ENCODE results near the gene R3HDM4. TPM values are rescaled to one million over a fixed set of nuclear protein-coding genes. Genes with fewer than 3 reads are reported as not detected.

Gene R3HDM4
- total RNA-seq, 4 donors from 2014 or later: 5.3 to 38.2 (median 21.2) TPM

DNA sequence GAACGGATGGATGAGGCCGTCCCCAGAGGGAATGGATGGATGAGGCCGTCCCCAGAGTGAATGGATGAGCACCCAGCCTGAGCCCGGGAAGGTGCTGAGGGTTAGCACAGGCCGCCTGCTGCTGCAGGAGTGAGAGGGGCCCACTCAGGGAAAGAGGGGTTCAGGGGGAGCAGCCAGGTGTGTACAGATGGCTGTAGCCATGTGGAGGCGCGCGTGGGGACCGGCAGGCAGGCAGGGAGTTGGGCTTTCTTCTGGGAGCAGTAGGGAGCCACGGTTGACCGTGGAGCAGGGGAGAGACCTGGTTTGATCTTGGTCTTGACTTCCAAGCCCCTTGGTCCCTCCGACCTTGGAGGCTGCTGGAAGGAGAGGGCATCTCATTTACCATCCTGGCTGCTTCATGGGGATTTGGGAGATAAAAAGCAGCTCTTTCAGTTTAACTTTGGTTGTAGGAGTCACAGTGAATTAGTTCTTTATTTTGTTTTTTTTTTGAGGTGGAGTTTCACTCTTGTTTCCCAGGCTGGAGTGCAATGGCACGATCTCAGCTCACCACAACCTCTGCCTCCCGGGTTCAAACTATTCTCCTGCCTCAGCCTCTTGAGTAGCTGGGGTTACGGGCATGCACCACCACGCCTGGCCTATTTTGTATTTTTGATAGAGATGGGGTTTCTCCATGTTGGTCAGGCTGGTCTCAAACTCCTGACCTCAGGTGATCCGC lies 37.5 kb upstream of the R3HDM4 start:
- no peak overlapping the region for H3K27ac ChIP-seq
- H3K9me3 ChIP-seq: no peaks in the 10 kb centered on the region
- intact Hi-C loops (cut with DNase I; ENCODE audit: low total_unique reads): no loop called here
- H3K4me1 ChIP-seq: no peaks in the 10 kb centered on the region
- DNase-seq: no peak
- no peaks in the 10 kb centered on the region for H3K27me3 ChIP-seq
- no peak overlapping the region for H3K4me3 ChIP-seq
- no peaks in the 10 kb centered on the region for H3K36me3 ChIP-seq
- no peak for TF ChIP-seq POLR2A (IDR thresholded peaks at IDR 0.05)
- TF ChIP-seq, protein P1, sequence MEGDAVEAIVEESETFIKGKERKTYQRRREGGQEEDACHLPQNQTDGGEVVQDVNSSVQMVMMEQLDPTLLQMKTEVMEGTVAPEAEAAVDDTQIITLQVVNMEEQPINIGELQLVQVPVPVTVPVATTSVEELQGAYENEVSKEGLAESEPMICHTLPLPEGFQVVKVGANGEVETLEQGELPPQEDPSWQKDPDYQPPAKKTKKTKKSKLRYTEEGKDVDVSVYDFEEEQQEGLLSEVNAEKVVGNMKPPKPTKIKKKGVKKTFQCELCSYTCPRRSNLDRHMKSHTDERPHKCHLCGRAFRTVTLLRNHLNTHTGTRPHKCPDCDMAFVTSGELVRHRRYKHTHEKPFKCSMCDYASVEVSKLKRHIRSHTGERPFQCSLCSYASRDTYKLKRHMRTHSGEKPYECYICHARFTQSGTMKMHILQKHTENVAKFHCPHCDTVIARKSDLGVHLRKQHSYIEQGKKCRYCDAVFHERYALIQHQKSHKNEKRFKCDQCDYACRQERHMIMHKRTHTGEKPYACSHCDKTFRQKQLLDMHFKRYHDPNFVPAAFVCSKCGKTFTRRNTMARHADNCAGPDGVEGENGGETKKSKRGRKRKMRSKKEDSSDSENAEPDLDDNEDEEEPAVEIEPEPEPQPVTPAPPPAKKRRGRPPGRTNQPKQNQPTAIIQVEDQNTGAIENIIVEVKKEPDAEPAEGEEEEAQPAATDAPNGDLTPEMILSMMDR (IDR thresholded peaks at IDR 0.05): no peak

DNA sequence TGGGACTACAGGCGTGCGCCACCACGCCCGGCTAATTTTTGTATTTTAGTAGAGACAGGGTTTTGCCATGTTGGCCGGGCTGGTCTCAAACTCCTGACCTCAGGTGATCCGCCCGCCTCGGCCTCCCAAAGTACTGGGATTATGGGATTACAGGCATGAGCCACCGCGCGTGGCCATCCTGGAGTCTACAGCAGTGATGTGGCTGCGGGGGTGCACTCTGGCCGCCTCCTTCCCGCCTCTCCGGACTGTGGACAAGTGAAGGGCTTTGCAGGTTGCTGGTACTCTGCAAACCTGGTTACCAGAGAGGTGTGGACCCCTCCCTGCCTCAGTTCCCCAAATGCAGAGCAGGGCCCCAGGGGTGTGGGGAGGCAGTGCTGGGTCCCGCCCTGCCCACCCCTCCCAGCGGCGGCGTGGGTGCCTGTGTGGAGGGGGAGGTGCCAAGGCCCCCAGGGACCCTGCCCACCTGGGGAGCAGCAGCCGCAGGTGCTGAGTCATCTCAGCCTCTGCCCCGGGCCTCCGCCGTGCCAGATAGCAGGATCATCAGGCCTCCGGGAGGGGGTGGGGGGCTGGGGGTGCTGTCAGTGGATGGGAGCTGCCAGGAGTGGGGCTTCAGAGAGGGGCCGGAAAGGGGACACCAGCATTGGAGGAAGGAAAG lies 36.0 kb upstream of the R3HDM4 start:
- Histone ChIP-seq H3K27me3 (no peaks in the 10 kb centered on the region), H3K9me3 (no peaks in the 10 kb centered on the region), H3K36me3 (no peaks in the 10 kb centered on the region), H3K4me3 (no peak overlapping the region), H3K27ac (no peak overlapping the region), H3K4me1 (peaks cover 0 to 5% of the 10 kb centered on the region in 2 donors)
- TF ChIP-seq, protein P1 (IDR thresholded peaks at IDR 0.05): no peak
- no peak for TF ChIP-seq POLR2A (IDR thresholded peaks at IDR 0.05)
- intact Hi-C loops (cut with DNase I; ENCODE audit: low total_unique reads): no loop called here
- no peak for DNase-seq

DNA sequence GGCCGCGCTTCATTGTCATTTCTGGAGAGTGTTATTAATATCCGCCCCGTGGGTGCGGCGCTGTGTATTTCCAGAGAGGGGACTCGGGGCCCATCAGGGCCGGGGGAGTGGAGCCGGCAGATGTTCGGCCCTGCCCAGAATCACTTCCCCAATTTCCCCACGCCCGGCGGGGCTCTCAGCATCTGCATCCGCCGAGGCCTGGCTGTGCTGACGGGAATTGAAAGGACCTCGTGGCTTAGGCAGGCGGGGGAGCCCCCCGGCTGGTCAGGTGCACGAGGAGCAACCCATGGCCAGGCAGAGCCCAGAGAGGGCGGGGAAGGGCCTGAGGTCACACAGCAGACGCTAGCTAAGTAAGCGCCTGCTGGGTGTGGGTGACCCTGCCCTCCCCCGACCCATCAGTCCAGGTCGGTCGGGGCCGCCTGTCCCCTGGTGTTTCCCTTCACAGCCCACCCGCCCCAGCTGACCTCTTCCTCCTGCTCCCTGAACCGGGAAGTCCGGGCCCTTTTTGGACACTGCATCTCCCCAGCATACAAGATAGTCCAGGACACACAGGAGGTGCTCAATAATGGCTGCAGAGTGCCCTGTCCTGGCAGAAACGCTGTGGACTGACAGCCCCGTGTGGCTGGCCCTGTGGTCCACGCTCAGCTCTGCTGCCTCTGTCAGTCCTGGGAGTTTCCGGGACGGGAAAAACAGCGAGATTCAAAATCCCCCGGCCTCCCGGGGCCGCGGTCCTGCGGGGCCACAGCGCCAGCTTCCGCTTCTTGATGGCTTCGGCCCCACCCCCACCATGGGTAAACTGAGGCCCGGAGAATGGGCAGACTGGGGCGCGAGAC lies 34.9 kb upstream of the R3HDM4 start:
- DNase-seq: peak in 1 of 2 donors; percentile 24
- H3K4me1 ChIP-seq: peaks cover 0 to 5% of the 10 kb centered on the region in 2 donors
- H3K4me3 ChIP-seq: no peak overlapping the region
- H3K27ac ChIP-seq: no peak overlapping the region
- intact Hi-C loops (cut with DNase I; ENCODE audit: low total_unique reads): no loop called here
- no peaks in the 10 kb centered on the region for H3K27me3 ChIP-seq
- TF ChIP-seq, protein P1 (IDR thresholded peaks at IDR 0.05): no peak
- no peak for TF ChIP-seq POLR2A (IDR thresholded peaks at IDR 0.05)
- no peaks in the 10 kb centered on the region for H3K9me3 ChIP-seq
- no peaks in the 10 kb centered on the region for H3K36me3 ChIP-seq

DNA sequence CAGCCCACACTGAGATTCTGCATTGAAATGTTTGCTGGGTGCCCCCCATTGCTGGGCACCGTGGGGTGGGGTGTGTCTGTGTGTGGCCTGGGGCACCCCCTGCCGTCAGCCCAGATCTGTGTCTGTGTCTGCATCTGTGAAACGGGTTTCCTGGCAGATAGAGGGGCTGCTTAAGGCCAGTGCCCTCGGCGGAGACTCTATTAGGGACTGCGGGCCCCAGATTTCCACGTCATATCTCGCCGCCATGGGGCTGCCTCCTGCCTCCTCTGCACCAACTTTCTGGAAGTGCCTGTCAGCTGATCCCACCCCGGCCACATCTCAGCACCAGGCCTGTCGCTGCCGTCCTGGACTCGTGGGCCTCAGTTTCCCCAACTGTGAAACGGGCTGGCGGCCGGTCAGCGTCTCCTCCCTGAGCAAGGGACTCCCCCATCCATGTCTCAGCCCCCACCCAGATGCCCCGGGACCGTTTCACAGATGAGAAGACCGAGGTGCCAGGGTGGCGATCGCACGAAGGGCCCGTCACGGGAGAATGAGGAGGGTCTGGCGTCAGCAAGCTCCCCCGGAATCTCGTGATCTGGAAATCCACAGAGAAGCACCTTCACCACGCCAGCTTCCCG lies 34.2 kb upstream of the R3HDM4 start:
- Histone ChIP-seq H3K27me3 (no peaks in the 10 kb centered on the region), H3K36me3 (no peaks in the 10 kb centered on the region), H3K4me1 (peaks cover 0 to 5% of the 10 kb centered on the region in 2 donors), H3K27ac (no peak overlapping the region), H3K9me3 (no peaks in the 10 kb centered on the region), H3K4me3 (no peak overlapping the region)
- DNase-seq: no peak
- intact Hi-C loops (cut with DNase I; ENCODE audit: low total_unique reads): no loop called here
- TF ChIP-seq, protein P1 (IDR thresholded peaks at IDR 0.05): no peak
- TF ChIP-seq POLR2A (IDR thresholded peaks at IDR 0.05): no peak
